CD8-positive, alpha-beta memory T cell (primary cell): ENCODE measurements around the gene RCE1. TPM values are rescaled to one million over a fixed set of nuclear protein-coding genes. Genes with fewer than 3 reads are reported as not detected.
A peak's percentile ranks its signal among the peaks of the same experiment; 100 is the strongest.

Experiments used
- CTCF ChIA-PET: fragments of 350-600 bp; sonication (Branson Sonifier 250); formaldehyde crosslinking; loops from one replicate; lab custom pipeline; 2021; ENCODE audit warnings: antibody characterized with exemption; lab: Charles Lee
- POLR2A ChIA-PET: fragments of 350-600 bp; sonication (Branson Sonifier 250); formaldehyde crosslinking; loops from one replicate; lab custom pipeline; 2021; ENCODE audit warnings: antibody characterized with exemption; lab: Charles Lee
- DNase-seq, 5 donors: peaks; one replicate each; pipeline versions ENCODE4 v3.0.0 to v3.0.0-alpha.2; 2020 to 2022; ENCODE audit warnings: mixed read lengths in 1 of 5
- H3K27ac ChIP-seq: one replicate; pipeline ENCODE4 v1.7.0; 2013; ENCODE audit warnings: low read depth, mild to moderate bottlenecking, low read length, moderate library complexity
- H3K27me3 ChIP-seq: 2 replicates; pipeline ENCODE4 v1.7.0; 2013; ENCODE audit warnings: low read length, mild to moderate bottlenecking; ENCODE audit not compliant: insufficient read depth, poor library complexity, severe bottlenecking
- H3K36me3 ChIP-seq: 2 replicates; pipeline ENCODE4 v1.7.0; 2013; ENCODE audit warnings: mild to moderate bottlenecking, low read length, moderate library complexity; ENCODE audit not compliant: insufficient read depth
- H3K4me1 ChIP-seq: 2 replicates; pipeline ENCODE4 v1.7.0; 2013; ENCODE audit warnings: mild to moderate bottlenecking, low read length, moderate library complexity; ENCODE audit not compliant: insufficient read depth
- H3K4me3 ChIP-seq: 2 replicates; pipeline ENCODE4 v1.7.0; 2013; ENCODE audit warnings: mild to moderate bottlenecking, low read length
- H3K9me3 ChIP-seq: 2 replicates; pipeline ENCODE4 v1.7.0; 2013; ENCODE audit warnings: mild to moderate bottlenecking, low read length
- H3K27ac Mint-ChIP-seq, 8 donors: one replicate each; pipeline ENCODE4 v1.8.0; 2020 to 2021; ENCODE audit warnings: mixed read lengths in 8 of 8, mild to moderate bottlenecking in 6 of 8, inconsistent platforms in 3 of 8, moderate library complexity in 3 of 8
- H3K27me3 Mint-ChIP-seq, 2 donors: one replicate each; pipeline ENCODE4 v1.8.0; 2020 to 2021; ENCODE audit warnings: mixed read lengths in 2 of 2, mild to moderate bottlenecking in 1 of 2, moderate library complexity in 1 of 2
- H3K36me3 Mint-ChIP-seq, 3 donors: one replicate each; pipeline ENCODE4 v1.8.0; 2020 to 2021; ENCODE audit warnings: mixed read lengths in 3 of 3, inconsistent platforms in 1 of 3, mild to moderate bottlenecking in 1 of 3
- H3K4me1 Mint-ChIP-seq, 3 donors: one replicate each; pipeline ENCODE4 v1.8.0; 2020 to 2021; ENCODE audit warnings: mixed read lengths in 3 of 3, inconsistent platforms in 1 of 3, mild to moderate bottlenecking in 1 of 3
- H3K4me3 Mint-ChIP-seq, 7 donors: one replicate each; pipeline ENCODE4 v1.8.0; 2020 to 2021; ENCODE audit warnings: mixed read lengths in 7 of 7, mild to moderate bottlenecking in 6 of 7, moderate library complexity in 4 of 7, inconsistent platforms in 2 of 7
- H3K9me3 Mint-ChIP-seq, 5 donors: one replicate each; pipeline ENCODE4 v1.8.0; 2020 to 2022; ENCODE audit warnings: mixed read lengths in 5 of 5, mild to moderate bottlenecking in 3 of 5, moderate library complexity in 2 of 5, inconsistent platforms in 1 of 5
- polyA plus RNA-seq: library from polyadenylated mRNA; unstranded; fragments of 300-500 nt; fragmentation: Illumina TruSeq; gene quantifications from one replicate; pipeline ENCODE4 v1.2.3, GENCODE V29; 2021
- total RNA-seq, 2 experiments: library from RNA; stranded (reverse); gene quantifications; one replicate each; pipeline ENCODE4 v1.2.3, GENCODE V29; 2021

The RCE1 gene
- total and polyA plus RNA-seq, 3 experiments from 2014 or later, result 32.8 to 41.2 (median 34.1) TPM

- Mint-ChIP-seq H3K36me3 (no peaks in the 10 kb centered on the region), H3K27ac (no peak overlapping the region), H3K4me3 (no peak overlapping the region), H3K9me3 (no peaks in the 10 kb centered on the region), H3K4me1 (peaks cover 6 to 16% (median 6%) of the 10 kb centered on the region in 3 donors), H3K27me3 (no peaks in the 10 kb centered on the region)
- Histone ChIP-seq H3K36me3 (no peaks in the 10 kb centered on the region), H3K27me3 (no peaks in the 10 kb centered on the region), H3K4me3 (no peak overlapping the region), H3K9me3 (no peaks in the 10 kb centered on the region), H3K27ac (no peak overlapping the region), H3K4me1 (peaks cover 9% of the 10 kb centered on the region)
- DNase-seq, result no peak
- ChIA-PET CTCF (interaction anchor here (1.0 kb wide), 1 partner anchor 33 kb away, joined by 3 read pairs; no protein-coding TSS in a partner anchor), POLR2A (no interaction called here)
Observed at GRCh38 chr11:66864924-66865697, 21.9 kb downstream of the RCE1 start.

GRCh38 chr11:66866007-66866406 lies 22.8 kb downstream of the RCE1 start:
- Histone ChIP-seq H3K27me3 (no peaks in the 10 kb centered on the region), H3K4me1 (peaks cover 9% of the 10 kb centered on the region), H3K27ac (no peak overlapping the region), H3K36me3 (no peaks in the 10 kb centered on the region), H3K9me3 (no peaks in the 10 kb centered on the region), H3K4me3 (no peak overlapping the region)
- CTCF ChIA-PET, result no interaction called here
- Mint-ChIP-seq H3K4me3 (no peak overlapping the region), H3K4me1 (peaks cover 6 to 16% (median 6%) of the 10 kb centered on the region in 3 donors), H3K36me3 (no peaks in the 10 kb centered on the region), H3K27ac (no peak overlapping the region), H3K9me3 (no peaks in the 10 kb centered on the region), H3K27me3 (no peaks in the 10 kb centered on the region)
- DNase-seq, result no peak
- POLR2A ChIA-PET, result no interaction called here

GRCh38 chr11:66866511-66866986 lies 23.3 kb downstream of the RCE1 start:
- Mint-ChIP-seq H3K4me3 (peak overlapping the region in 1 of 7 donors; percentile 52), H3K27me3 (no peaks in the 10 kb centered on the region), H3K4me1 (peaks cover 6 to 16% (median 6%) of the 10 kb centered on the region in 3 donors), H3K27ac (no peak overlapping the region), H3K36me3 (no peaks in the 10 kb centered on the region), H3K9me3 (no peaks in the 10 kb centered on the region)
- Histone ChIP-seq H3K27me3 (no peaks in the 10 kb centered on the region), H3K9me3 (no peaks in the 10 kb centered on the region), H3K4me3 (no peak overlapping the region), H3K36me3 (no peaks in the 10 kb centered on the region), H3K27ac (no peak overlapping the region), H3K4me1 (peaks cover 9% of the 10 kb centered on the region)
- POLR2A ChIA-PET, result no interaction called here
- no peak for DNase-seq
- CTCF ChIA-PET, result interaction anchor here (1.2 kb wide), 1 partner anchor 32 kb away, joined by 4 read pairs; no protein-coding TSS in a partner anchor

GRCh38 chr11:66867425-66868040 lies 24.3 kb downstream of the RCE1 start:
- H3K36me3 Mint-ChIP-seq, result no peaks in the 10 kb centered on the region
- ChIA-PET CTCF (interaction anchor here (1.0 to 1.2 kb wide), 3 partner anchors 14 to 172 kb away, joined by 3 to 4 read pairs (median 3); no protein-coding TSS in a partner anchor), POLR2A (no interaction called here)
- Histone ChIP-seq H3K9me3 (no peaks in the 10 kb centered on the region), H3K4me3 (no peak overlapping the region), H3K27me3 (no peaks in the 10 kb centered on the region), H3K27ac (no peak overlapping the region), H3K4me1 (peaks cover 9% of the 10 kb centered on the region), H3K36me3 (no peaks in the 10 kb centered on the region)
- H3K9me3 Mint-ChIP-seq, result no peaks in the 10 kb centered on the region
- no peaks in the 10 kb centered on the region for H3K27me3 Mint-ChIP-seq
- H3K27ac Mint-ChIP-seq, result peak overlapping the region in 1 of 8 donors; percentile 91
- no peak for DNase-seq
- H3K4me3 Mint-ChIP-seq, result no peak overlapping the region
- peaks cover 6 to 16% (median 6%) of the 10 kb centered on the region in 3 donors for H3K4me1 Mint-ChIP-seq

GRCh38 chr11:66868082-66868725 lies 25.0 kb downstream of the RCE1 start:
- Histone ChIP-seq H3K4me1 (peaks cover 9% of the 10 kb centered on the region), H3K27ac (no peak overlapping the region), H3K9me3 (no peaks in the 10 kb centered on the region), H3K4me3 (no peak overlapping the region), H3K27me3 (no peaks in the 10 kb centered on the region), H3K36me3 (no peaks in the 10 kb centered on the region)
- H3K9me3 Mint-ChIP-seq, result no peaks in the 10 kb centered on the region
- H3K36me3 Mint-ChIP-seq, result no peaks in the 10 kb centered on the region
- CTCF ChIA-PET, result interaction anchor here (1.0 to 1.2 kb wide), 2 partner anchors 13 to 173 kb away, joined by 3 read pairs; no protein-coding TSS in a partner anchor
- peaks cover 6 to 16% (median 6%) of the 10 kb centered on the region in 3 donors for H3K4me1 Mint-ChIP-seq
- no peak for DNase-seq
- H3K4me3 Mint-ChIP-seq, result peak overlapping the region in 1 of 7 donors; percentile 51
- H3K27ac Mint-ChIP-seq, result no peak overlapping the region
- POLR2A ChIA-PET, result no interaction called here
- no peaks in the 10 kb centered on the region for H3K27me3 Mint-ChIP-seq

- no peak overlapping the region for H3K27ac ChIP-seq
Observed at GRCh38 chr11:66868726-66869566, 25.7 kb downstream of the RCE1 start.

GRCh38 chr11:66869567-66869870 lies 26.3 kb downstream of the RCE1 start:
- Histone ChIP-seq H3K4me3 (no peak overlapping the region), H3K27ac (no peak overlapping the region), H3K27me3 (no peaks in the 10 kb centered on the region), H3K4me1 (peaks cover 9% of the 10 kb centered on the region), H3K9me3 (no peaks in the 10 kb centered on the region), H3K36me3 (no peaks in the 10 kb centered on the region)
- H3K9me3 Mint-ChIP-seq, result no peaks in the 10 kb centered on the region
- CTCF ChIA-PET, result no interaction called here
- DNase-seq, result no peak
- H3K27ac Mint-ChIP-seq, result peak overlapping the region in 1 of 8 donors; percentile 52
- no peaks in the 10 kb centered on the region for H3K27me3 Mint-ChIP-seq
- H3K36me3 Mint-ChIP-seq, result no peaks in the 10 kb centered on the region
- peaks cover 6 to 16% (median 6%) of the 10 kb centered on the region in 3 donors for H3K4me1 Mint-ChIP-seq
- no peak overlapping the region for H3K4me3 Mint-ChIP-seq
- POLR2A ChIA-PET, result no interaction called here

More at GRCh38 chr11:66868726-66869566, 25.7 kb downstream of the RCE1 start:
- DNase-seq, result peak; percentile 60 to 86 (median 64)
- no peaks in the 10 kb centered on the region for H3K9me3 Mint-ChIP-seq
- no peaks in the 10 kb centered on the region for H3K36me3 ChIP-seq
- H3K4me3 Mint-ChIP-seq, result peak overlapping the region in 1 of 7 donors; percentile 51
- H3K27me3 ChIP-seq, result no peaks in the 10 kb centered on the region
- POLR2A ChIA-PET, result no interaction called here
- H3K9me3 ChIP-seq, result no peaks in the 10 kb centered on the region
- peaks cover 9% of the 10 kb centered on the region for H3K4me1 ChIP-seq
- no peaks in the 10 kb centered on the region for H3K36me3 Mint-ChIP-seq
- peak overlapping the region in 2 of 8 donors; percentile 29 to 52 for H3K27ac Mint-ChIP-seq
- CTCF ChIA-PET, result interaction anchor here (1.2 kb wide), 1 partner anchor 12 kb away, joined by 3 read pairs; no protein-coding TSS in a partner anchor
- H3K4me3 ChIP-seq, result no peak overlapping the region
- no peaks in the 10 kb centered on the region for H3K27me3 Mint-ChIP-seq
- H3K4me1 Mint-ChIP-seq, result peaks cover 6 to 16% (median 6%) of the 10 kb centered on the region in 3 donors
